Transverse colon (tissue), 4 donors: Measurements from ENCODE around the gene TMEM192.

Source experiments
- EP300 ChIP-seq: sonication (generic); formaldehyde crosslinking; IDR thresholded peaks from one replicate; pipeline ENCODE4 v1.6.1; 2017; ENCODE audit warnings: antibody characterized with exemption, low read depth
- POLR2A ChIP-seq: fragments of 450-650 bp; IDR thresholded peaks from one replicate; pipeline ENCODE4 v1.6.1; 2016; ENCODE audit warnings: antibody characterized with exemption, mild to moderate bottlenecking, moderate library complexity
- POLR2AphosphoS5 ChIP-seq, 3 donors: sonication (generic); formaldehyde crosslinking; IDR thresholded peaks; one replicate each; pipeline ENCODE4 v1.6.1; 2016; ENCODE audit warnings: antibody characterized with exemption in 3 of 3
- TF ChIP-seq, protein P1 (sequence below), 5 experiments: fragments of 200-600 bp in 3 of 5; fragments of 450-650 bp in 2 of 5; sonication (generic) in 3 of 5; IDR thresholded peaks; 1 replicate in 2 of 5; 2 replicates in 3 of 5; pipeline ENCODE4 v1.5.1; 2016 to 2017; ENCODE audit warnings: antibody characterized with exemption in 5 of 5, inconsistent platforms in 3 of 5, mild to moderate bottlenecking in 2 of 5, moderate library complexity in 1 of 5

- TF ChIP-seq, protein P1, sequence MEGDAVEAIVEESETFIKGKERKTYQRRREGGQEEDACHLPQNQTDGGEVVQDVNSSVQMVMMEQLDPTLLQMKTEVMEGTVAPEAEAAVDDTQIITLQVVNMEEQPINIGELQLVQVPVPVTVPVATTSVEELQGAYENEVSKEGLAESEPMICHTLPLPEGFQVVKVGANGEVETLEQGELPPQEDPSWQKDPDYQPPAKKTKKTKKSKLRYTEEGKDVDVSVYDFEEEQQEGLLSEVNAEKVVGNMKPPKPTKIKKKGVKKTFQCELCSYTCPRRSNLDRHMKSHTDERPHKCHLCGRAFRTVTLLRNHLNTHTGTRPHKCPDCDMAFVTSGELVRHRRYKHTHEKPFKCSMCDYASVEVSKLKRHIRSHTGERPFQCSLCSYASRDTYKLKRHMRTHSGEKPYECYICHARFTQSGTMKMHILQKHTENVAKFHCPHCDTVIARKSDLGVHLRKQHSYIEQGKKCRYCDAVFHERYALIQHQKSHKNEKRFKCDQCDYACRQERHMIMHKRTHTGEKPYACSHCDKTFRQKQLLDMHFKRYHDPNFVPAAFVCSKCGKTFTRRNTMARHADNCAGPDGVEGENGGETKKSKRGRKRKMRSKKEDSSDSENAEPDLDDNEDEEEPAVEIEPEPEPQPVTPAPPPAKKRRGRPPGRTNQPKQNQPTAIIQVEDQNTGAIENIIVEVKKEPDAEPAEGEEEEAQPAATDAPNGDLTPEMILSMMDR (IDR thresholded peaks at IDR 0.05), result no peak
- no peak for TF ChIP-seq POLR2AphosphoS5 (IDR thresholded peaks at IDR 0.05)
- no peak for TF ChIP-seq EP300
- TF ChIP-seq POLR2A, result no peak
Measured at GRCh38 chr4:165150545-165150944, 37.9 kb upstream of the TMEM192 start.
